NCI-H748 (cell line): ENCODE measurements around the gene F8.

Experiments used
- DNase-seq: peaks from one replicate; lab custom pipeline; 2025; ENCODE audit not compliant: unreplicated experiment; lab: John Stamatoyannopoulos, UW

F8 gene

DNA sequence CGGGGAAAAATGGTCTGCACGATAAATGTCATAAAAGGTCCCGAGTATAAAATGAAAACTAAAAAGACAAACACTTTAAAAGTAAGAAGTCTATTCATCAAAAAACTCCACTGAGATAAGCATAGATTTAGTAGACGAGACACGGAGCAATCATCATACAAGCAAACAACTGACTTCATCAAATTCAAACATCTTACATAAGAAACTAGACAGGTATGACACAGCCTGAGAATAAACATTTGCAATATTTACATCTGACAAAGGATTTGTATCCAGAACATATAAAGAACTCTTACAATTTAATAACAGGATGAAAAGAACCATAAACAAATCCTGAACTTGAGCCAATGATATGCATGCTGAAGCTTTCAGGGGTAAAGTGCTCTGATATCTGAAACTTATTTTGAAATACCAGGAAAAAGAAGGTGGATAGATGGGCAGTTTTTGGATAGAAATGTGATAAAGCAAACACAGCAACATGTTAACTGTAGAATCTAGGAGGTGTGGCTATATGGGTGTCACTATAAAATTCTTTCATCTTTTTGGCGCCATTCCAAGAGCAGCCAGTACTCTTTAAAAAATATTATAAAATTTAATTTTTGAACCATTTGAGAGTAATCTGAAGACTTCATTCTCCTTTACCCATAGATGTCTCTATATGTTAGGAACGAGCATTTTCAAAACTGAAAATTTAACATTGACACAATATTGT lies 229.3 kb downstream of the F8 start:
- DNase-seq, result peak; percentile 42

DNA sequence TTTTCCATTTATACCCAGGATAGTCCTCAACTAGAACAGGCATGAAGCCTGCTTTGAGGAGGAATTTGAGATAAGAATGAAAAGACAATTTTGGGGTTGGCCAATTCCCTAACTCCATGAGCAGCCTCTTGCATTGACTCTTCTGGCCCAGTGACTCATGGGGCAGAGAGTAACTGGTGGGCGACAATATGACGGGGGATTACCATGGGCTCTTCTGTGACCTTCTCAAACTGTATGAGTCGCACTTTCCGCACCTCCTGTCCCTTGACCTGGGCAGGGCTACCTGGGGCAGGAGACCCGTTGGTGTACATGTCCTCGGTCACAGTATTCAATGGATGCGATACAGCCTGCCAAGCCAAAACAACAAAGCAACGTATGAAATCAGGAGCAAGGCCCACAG lies 230.6 kb downstream of the F8 start:
- no peak for DNase-seq

DNA sequence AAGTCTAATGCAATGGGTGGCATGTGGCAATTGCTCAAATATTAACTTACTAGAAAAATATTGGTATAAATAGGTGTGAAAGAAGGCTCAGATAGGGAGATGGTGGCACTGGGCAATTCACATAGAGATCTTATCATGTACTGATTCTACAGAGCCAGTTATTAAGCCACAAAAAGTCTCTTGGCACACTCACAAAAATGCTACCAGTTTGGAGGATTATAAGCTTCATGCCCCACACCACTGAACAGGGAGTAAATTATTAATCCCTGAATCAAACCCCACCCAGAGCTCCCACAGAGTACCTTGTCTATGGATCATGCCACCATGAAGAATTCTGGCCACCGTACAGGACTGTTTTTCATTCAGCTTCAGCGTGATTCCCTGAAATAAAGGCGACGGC lies 231.1 kb downstream of the F8 start:
- DNase-seq, result no peak
